GM21528 (cell line): ENCODE data around the gene RETN.
"Not testable (repeated sequence)": the region's sequence is repeated elsewhere in the genome, so short reads cannot be mapped to it uniquely, and the experiment has no call there.

Experiments used
- ATAC-seq: cut with Tn5 transposase; IDR thresholded peaks from one replicate; pipeline ENCODE4 v1.9.1; 2021; ENCODE audit warnings: mild to moderate bottlenecking, moderate library complexity; ENCODE audit not compliant: unreplicated experiment, low FRiP score

Gene RETN

GRCh38 chr19:7637374-7638256 is 31.2 kb upstream of the RETN start:
- ATAC-seq, result peak; percentile 25

- ATAC-seq, result no peak
Measured at GRCh38 chr19:7638802-7639465, 29.9 kb upstream of the RETN start.

DNA sequence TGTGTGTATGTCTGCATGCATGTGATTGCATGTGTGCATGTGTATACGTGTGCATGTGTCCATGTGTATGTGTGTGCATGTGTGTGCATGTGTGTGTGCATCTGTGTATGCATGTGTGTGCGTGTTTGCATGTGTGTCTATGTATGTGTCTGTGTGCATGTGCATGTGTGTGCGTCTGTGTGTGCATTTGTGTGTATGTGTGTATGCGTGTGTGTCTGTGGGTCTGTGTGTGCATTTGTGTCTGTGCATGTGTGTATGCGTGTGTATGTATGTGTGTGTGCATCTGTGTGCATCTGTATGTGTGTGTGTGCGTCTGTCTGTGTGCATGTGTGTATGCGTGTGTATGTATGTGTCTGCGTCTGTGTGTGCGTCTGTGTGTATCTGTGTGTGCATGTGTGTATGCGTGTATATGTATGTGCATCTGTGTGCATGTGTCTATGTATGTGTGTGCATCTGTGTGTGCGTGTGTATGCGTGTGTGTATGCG is 28.9 kb upstream of the RETN start:
- no peak for ATAC-seq

DNA sequence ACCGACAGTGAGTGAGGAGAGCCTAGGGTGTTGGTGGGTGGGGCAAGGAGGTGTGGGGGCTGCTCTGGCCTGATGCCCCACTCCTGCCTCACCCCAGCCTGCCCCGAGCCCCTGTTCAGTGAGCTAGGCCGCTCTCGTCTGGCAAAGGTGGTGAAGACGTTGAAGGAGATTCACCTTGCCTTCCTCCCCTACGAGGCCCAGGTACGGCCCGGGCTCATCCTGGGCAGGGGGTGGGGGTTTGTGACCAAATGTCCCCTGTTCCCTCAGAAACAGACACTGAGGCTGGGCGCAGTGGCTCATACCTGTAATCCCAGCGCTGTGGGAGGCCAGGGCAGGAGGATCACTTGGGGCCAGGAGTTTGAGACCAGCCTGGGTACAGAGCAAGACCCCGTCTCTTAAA is 28.0 kb upstream of the RETN start:
- ATAC-seq, result no peak

DNA sequence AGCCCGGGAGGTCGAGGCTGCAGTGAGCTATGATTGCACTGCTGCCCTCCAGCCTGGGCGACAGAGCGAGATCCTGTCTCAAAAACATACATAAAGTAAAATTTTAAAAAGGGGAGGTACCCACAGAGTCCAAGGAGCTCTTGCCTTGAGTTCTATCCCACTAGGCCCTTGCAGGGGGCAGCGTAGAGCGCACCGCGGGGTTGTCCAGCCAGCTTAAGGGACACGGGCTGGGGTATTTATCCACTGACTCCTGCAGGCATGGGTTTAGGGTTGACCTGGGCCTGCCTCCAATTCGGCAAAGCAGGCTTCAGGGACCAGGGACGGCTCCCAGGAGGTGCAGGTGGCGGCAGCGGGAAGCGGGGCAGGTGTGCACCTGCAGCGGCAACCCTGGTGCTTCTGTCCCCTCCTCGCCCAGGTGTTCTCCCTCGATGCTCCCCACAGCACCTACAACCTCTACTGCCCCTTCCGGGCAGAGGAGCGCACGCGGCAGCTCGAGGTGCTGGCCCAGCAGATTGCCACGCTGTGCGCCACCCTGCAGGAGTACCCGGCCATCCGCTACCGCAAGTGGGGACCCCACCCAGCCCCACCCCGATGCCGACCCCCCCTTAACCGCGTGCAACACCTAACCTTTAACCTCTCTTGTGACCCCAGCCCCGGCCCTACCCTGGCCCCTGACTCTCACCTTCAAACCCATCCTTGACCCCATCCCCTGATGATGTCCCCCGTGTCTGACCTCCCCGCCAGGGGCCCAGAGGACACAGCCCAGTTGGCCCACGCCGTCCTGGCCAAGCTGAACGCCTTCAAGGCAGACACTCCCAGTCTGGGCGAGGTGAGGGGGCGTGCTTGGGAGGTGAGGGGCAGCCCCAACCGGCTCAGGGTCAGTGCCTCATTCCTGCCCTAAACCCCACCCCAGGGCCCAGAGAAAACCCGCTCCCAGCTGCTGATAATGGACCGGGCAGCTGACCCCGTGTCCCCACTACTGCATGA is 27.3 kb upstream of the RETN start:
- no peak for ATAC-seq

- no peak for ATAC-seq
Measured at GRCh38 chr19:7642295-7643030, 26.4 kb upstream of the RETN start.

GRCh38 chr19:7643031-7643415 is 25.8 kb upstream of the RETN start:
- ATAC-seq, result no peak

DNA sequence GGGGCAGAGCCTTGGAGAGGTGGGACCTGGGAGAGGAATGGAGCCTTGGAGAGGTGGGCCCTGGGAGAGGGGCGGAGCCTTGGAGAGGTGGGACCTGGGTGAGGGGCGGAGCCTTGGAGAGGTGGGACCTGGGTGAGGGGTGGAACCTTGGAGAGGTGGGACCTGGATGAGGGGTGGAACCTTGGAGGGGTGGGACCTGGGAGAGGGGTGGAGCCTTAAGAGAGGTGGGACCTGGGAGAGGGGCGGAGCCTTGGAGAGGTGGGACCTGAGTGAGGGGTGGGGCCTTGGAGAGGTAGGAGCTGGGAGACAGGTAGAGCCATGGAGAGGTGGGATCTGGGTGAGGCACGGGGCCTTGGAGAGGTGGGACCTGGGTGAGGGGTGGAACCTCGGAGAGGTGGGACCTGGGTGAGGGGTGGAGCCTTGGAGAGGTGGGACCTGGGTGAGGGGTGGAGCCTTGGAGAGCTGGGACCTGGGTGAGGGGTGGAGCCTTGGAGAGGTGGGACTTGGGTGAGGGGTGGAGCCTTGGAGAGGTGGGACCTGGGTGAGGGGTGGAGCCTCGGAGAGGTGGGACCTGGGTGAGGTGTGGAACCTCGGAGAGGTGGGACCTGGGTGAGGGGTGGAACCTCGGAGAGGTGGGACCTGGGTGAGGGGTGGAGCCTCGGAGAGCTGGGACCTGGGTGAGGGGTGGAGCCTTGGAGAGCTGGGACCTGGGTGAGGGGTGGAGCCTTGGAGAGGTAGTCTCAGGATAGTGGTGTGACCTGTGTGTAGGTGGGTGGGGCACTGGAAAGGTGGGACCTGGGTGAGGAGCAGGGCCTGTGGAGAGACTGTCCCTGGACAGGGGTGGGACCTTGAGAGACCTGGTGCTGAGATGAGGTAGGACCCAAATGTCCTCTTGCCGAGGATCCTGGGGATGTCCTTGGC is 25.0 kb upstream of the RETN start:
- ATAC-seq, result not testable (repeated sequence)

DNA sequence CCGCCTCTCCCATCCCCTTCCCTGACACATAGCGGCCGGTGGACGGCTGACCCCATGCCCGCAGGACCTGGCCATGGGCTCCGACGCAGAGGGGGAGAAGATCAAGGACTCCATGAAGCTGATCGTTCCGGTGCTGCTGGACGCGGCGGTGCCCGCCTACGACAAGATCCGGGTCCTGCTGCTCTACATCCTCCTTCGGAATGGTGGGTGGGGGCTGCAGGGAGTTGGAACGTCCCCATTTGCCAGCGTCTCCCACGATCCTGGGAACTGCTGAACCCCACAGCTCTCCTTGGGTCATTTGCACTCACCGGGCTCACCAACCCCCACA is 24.3 kb upstream of the RETN start:
- ATAC-seq, result no peak

DNA sequence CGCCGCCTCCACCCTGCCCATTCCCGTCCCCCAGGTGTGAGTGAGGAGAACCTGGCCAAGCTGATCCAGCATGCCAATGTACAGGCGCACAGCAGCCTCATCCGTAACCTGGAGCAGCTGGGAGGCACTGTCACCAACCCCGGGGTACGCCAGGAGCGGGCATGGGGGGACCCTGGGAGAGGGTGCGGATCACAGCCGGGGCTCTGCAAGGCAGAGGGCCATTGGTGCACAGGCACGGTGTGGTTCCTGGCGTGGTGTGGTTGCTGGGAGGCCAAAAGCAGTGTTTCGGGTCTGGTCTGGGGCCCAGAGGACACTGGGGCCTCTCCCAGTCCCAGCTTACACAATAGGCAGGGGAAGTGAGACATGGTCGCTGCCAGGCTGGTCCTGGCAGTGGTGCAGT is 23.7 kb upstream of the RETN start:
- no peak for ATAC-seq

DNA sequence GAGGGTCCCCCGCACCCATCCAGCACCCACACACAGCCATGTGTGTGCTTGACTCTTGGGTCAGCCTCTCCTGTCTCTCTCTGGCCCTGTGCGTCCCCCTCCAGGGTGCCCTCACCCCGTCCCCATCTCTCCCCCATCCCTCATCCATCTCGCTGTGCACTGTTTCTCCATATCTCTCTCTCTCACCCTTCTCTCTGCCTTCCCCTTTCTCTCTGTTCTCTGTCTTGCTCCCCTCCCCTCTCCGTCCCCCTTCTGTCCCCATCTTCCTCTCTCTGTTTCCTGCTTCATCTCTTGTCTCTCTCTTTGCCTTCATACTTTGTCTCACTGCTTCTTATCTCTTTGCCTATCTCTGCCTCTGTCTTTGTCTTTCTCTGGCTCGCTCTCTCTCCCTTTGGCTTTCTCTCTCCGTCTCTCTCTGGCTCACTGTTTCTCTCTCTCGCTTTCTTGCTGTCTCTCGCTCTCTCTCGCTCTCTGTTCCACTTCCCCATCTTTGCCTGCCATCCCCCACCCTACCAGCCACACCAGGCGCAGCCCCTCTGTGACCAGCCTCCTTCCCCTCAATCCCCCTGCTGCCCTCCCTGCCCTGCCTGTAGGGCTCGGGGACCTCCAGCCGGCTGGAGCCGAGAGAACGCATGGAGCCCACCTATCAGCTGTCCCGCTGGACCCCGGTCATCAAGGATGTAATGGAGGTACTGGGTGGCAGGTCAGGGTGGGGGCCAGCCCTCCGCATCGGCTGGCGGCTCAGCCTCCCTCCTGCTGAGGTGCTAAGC is 23.0 kb upstream of the RETN start:
- ATAC-seq, result no peak

DNA sequence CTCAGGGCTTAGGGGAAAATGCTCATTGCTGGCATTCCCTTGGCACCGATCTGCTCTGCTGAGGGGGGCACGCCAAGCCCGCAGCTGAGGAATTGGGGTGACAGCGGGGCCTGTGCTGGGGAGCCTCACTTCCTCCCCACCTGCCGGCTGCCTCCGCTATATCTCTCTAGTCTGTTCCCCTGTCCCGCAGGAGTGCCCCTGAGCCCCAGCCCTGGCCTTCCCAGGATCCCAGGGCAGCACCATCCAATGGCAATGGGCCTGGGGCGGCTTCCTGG is 22.5 kb upstream of the RETN start:
- ATAC-seq, result no peak

DNA sequence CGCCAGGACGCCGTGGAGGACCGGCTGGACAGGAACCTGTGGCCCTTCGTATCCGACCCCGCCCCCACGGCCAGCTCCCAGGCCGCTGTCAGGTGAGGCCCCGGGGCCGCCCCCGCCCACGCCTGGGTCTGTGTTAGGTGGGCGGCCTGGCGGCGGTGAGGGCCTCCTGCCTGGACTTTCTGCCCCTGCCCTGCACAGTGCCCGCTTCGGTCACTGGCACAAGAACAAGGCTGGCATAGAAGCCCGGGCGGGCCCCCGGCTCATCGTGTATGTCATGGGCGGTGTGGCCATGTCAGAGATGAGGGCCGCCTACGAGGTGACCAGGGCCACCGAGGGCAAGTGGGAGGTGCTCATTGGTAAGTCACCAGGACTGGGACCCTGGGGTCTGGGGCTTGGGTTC is 21.7 kb upstream of the RETN start:
- no peak for ATAC-seq

GRCh38 chr19:7648265-7649014 is 20.4 kb upstream of the RETN start:
- no peak for ATAC-seq

GRCh38 chr19:7650148-7650547 is 18.7 kb upstream of the RETN start:
- ATAC-seq, result no peak

- ATAC-seq, result no peak
Measured at GRCh38 chr19:7652061-7652641, 16.7 kb upstream of the RETN start.

DNA sequence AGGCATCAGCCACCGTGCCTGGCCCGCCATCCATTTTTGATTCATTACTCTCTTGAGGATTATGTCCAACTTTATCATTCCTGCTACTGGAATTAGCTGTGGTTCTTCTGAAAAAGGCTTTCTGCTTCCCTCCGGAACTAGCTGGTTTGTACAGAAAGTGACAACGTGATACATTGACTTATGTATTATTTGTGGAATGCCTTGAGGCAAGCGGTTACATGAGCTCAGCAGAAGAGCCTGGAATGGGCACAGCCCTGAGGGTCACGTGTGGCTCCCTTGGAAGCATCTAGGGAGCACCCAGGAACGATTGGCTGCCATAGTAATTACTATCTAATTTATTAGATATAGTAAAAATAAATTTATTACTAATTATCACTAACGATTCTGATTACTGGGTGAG is 14.4 kb upstream of the RETN start:
- no peak for ATAC-seq

GRCh38 chr19:7655581-7655980 is 13.3 kb upstream of the RETN start:
- ATAC-seq, result no peak
